Smooth muscle cell of trachea (primary cell): ENCODE data around the gene TERT. TPM values are rescaled to one million over a fixed set of nuclear protein-coding genes. Genes with fewer than 3 reads are reported as not detected.

ENCODE experiments used
- total RNA-seq: library from RNA; depleted of rRNA; stranded (reverse); fragments of >200 nt; gene quantifications from 2 replicates; pipeline ENCODE4 v1.2.1, GENCODE V29; 2014

TERT gene
- total RNA-seq, result not detected in 2 replicates

DNA sequence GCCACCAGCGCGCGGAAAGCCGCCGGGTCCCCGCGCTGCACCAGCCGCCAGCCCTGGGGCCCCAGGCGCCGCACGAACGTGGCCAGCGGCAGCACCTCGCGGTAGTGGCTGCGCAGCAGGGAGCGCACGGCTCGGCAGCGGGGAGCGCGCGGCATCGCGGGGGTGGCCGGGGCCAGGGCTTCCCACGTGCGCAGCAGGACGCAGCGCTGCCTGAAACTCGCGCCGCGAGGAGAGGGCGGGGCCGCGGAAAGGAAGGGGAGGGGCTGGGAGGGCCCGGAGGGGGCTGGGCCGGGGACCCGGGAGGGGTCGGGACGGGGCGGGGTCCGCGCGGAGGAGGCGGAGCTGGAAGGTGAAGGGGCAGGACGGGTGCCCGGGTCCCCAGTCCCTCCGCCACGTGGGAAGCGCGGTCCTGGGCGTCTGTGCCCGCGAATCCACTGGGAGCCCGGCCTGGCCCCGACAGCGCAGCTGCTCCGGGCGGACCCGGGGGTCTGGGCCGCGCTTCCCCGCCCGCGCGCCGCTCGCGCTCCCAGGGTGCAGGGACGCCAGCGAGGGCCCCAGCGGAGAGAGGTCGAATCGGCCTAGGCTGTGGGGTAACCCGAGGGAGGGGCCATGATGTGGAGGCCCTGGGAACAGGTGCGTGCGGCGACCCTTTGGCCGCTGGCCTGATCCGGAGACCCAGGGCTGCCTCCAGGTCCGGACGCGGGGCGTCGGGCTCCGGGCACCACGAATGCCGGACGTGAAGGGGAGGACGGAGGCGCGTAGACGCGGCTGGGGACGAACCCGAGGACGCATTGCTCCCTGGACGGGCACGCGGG is at the start of gene TERT:
Gene TERT, minus strand, starts transcription at position 234 of the 815 bp plus-strand sequence. Its CDS starts 79 bp downstream, at position 155.

DNA sequence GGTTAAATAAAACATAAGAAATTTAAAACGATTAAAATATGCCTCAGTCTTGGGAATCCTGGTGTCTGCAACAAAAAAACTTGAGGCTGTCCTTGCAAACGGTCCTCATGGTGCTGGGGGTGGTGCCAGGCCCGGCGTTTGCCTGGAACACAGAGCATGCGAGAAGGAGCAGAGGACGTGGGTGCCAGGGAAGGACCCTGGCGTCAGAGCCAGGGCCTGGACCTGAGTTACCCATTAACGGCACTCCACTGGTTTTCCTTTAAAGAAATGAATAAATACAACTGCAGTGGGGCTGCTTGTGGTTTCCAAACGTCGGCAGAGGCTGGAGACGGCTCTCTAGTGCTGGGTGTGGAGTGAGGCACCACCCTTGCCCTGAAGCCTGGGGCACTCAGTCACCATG is 69.8 kb downstream of the TERT start, which contains the start of gene SLC6A18:
Gene SLC6A18, plus strand, starts transcription at position 301 of the 400 bp plus-strand sequence. Its CDS starts 97 bp downstream, at position 398.

Other genes with a start within 250 kb of the TERT start
- 12.5 and 21.0 TPM in 2 replicates for gene SLC12A7, start 183.0 kb downstream of the TERT start, total RNA-seq
- gene SLC6A19, start 93.5 kb downstream of the TERT start, total RNA-seq, result not detected in 2 replicates
- gene SLC6A18, start 69.7 kb downstream of the TERT start, total RNA-seq, result not detected in 2 replicates
- gene CLPTM1L, start 50.0 kb upstream of the TERT start, total RNA-seq, result 179 and 184 TPM in 2 replicates
- gene SLC6A3, start 150.4 kb upstream of the TERT start, total RNA-seq, result under 0.01 TPM in 1 of 2 replicates, not detected in the other
- 61.4 and 101 TPM in 2 replicates for gene LPCAT1, start 228.9 kb upstream of the TERT start, total RNA-seq